ES-I3 (cell line): Measurements from ENCODE around the gene ORAI2.
"Not testable (repeated sequence)": the region's sequence is repeated elsewhere in the genome, so short reads cannot be mapped to it uniquely, and the experiment has no call there.

Experiments used
- H3K36me3 ChIP-seq: 2 replicates; pipeline ENCODE4 v1.6.1; 2013; ENCODE audit warnings: mild to moderate bottlenecking, low read length, control low read depth, moderate library complexity; ENCODE audit not compliant: insufficient read depth
- H3K4me1 ChIP-seq: 2 replicates; pipeline ENCODE4 v1.6.1; 2013; ENCODE audit warnings: mild to moderate bottlenecking, control low read depth, low read length; ENCODE audit not compliant: insufficient read depth
- H3K9ac ChIP-seq: 2 replicates; pipeline ENCODE4 v1.6.1; 2013; ENCODE audit warnings: low read depth, mild to moderate bottlenecking, low read length, moderate library complexity
- H3K9me3 ChIP-seq: 2 replicates; pipeline ENCODE4 v1.6.1; 2013; ENCODE audit warnings: mild to moderate bottlenecking, low read length, moderate library complexity; ENCODE audit not compliant: control insufficient read depth, insufficient read depth

Gene ORAI2

DNA sequence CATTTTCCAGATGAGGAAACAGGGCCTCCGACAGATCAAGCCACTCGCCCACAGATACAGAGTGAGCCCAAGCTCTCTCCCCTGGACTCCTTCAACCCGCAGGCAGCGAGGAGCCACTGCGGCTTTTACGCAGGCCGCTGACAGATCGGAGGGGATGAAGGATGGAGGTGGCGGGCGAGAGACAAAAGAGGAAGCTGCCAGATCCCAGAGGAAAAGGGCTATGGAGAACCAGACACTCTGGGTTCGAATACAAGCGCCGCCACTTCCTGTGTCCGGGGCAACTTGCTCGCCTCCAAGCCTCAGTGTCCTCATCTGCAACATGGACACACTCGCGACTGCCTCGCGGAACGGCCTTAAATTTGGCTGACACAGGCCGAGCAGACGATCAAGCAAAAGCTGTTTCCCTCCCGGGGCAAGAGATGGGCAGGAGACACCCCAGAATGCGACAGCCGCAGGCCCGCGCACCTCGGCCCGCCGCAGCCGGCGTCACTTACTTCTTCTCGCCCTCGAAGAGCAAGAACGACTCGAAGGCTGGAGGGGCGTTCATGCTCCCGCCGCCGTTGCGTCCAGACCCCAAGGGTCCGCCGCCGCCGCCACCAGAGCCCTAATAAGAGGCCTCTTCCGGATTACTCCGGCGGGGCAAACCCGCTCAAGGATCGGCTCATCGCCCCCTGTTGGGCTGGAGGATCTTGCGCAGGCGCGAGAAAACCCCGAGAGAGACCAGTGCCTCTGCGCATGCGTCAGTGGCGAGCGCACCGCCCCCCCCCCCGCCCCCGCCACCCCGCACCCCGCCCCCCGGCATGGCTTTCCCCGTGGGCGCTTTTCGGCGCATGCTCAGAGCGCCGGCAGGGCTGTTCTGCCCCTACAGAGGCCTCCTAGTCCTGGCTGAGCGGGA, 45.2 kb downstream of the ORAI2 start, which contains the start of gene POLR2J:
Gene POLR2J (minus strand): TSS at position 609 of the 895 bp plus-strand sequence. CDS start 62 bp downstream, at position 547.
- not testable (repeated sequence) for H3K9me3 ChIP-seq, H3K4me1 ChIP-seq, H3K36me3 ChIP-seq, H3K9ac ChIP-seq

DNA sequence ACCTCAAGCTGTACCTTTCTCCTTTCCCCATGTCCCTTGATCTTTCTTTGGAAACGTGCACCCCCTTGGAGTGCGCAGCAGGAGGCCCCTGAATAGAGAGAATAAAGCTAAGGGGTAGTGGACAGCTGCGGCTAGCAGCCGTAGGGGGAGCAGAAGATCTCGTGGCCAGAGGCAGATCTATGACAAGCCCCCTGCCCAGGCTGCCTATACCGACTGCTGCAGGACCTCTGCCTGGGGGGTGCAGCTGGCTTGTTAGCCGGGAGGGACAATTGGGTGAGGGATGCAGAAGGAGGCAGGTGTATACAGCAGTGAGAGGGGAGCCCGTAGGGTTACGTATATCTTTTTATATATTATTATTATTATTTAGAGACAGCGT, 45.8 kb downstream of the ORAI2 start:
- not testable (repeated sequence) for H3K4me1 ChIP-seq, H3K9ac ChIP-seq, H3K36me3 ChIP-seq, H3K9me3 ChIP-seq

DNA sequence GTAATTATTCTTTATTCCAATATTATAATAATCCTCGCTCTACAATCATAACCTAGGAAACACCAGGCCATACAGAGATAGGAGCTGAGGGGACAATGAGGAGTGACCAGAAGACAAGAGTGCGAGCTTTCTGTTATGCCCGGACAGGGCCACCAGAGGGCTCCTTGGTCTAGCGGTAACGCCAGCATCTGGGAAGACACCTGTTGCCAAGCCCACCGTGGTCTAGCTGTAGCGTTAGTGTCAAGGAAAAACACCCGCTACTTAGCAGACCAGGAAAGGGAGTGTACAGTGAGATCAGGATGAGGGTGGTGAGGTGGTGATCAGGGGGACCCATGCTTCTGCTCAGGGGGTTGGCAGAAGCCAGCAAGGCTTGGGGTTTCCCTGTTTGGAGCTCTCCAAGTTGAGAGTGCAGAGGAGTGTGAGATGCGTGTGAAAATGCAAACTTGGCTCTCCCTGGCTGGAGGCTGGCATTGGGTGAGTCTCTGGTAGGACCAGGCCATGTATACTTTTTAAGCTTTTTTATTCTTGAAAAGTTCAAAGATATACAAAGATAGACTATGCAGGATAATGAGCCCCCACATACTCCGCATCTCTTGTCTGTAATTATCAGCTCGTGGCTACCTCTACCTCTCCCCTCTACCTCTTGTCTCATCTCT, 46.7 kb downstream of the ORAI2 start:
- not testable (repeated sequence) for H3K36me3 ChIP-seq, H3K4me1 ChIP-seq, H3K9ac ChIP-seq, H3K9me3 ChIP-seq

DNA sequence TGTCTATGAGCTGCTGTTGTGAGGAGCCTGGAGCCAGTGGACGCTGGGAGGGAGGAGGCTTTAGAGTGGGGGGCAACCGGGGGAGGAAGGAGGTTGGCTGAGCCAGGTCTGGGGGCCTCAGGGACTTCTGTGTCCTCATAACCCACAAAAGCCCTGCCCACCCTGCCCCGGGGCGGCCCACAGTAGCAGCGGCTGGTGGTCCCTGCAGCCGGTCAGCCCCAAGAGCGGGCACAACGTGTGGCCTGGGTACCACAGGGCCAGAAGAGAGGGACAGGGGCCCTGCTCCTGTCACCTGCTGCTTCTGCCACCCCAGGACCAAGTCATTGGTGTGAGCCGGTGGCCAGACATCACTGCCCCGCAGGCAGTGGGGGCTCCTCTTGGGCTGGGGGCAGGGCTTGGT, 48.6 kb downstream of the ORAI2 start:
- H3K9me3 ChIP-seq, H3K36me3 ChIP-seq, H3K9ac ChIP-seq: not testable (repeated sequence)

DNA sequence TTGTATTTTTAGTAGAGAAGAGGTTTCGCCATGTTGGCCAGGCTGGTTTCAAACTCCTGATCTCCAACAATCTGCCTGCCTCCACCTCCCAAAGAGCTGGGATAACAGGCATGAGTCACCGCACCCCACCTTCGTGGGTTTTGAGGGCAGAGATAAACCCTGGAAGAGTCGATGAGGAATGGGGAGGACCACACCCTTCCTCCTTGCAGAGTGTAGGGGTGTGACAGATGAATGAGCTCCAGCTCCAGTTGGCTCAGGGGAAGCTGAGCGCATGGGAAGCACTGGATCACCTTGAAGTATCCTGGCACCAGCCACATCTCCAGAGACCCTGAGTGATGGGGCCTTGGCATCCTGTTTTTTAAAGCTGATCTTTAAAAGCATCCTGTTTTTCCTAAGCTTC, 50.9 kb downstream of the ORAI2 start:
- not testable (repeated sequence) for H3K9ac ChIP-seq, H3K36me3 ChIP-seq, H3K4me1 ChIP-seq, H3K9me3 ChIP-seq

More for the DNA sequence above, 48.6 kb downstream of the ORAI2 start:
- not testable (repeated sequence) for H3K4me1 ChIP-seq

DNA sequence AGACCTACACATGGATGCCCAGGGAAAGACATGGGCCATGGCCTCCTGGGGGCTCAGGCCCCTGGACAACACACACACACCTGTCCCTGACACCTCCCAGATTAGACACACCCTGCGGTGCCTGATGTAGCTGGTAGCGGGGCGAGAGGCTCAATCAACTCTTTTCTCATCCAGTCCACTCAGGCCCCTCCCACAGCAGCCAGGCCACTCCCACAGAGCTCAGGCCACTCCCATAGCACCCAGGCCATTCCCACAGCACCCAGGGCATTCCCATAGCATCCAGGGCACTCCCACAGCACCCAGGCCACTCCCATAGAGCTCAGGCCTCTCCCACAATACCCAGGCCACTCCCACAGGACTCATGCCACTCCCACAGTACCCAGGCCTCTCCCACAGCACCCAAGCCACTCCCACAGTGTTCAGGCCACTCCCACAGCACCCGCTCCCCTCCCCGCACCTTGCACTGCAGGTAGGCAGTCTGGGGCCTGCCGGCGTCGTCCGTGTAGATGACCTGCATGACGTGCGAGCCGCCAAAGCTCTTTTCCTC, 57.2 kb downstream of the ORAI2 start:
- not testable (repeated sequence) for H3K9me3 ChIP-seq, H3K4me1 ChIP-seq, H3K36me3 ChIP-seq, H3K9ac ChIP-seq

DNA sequence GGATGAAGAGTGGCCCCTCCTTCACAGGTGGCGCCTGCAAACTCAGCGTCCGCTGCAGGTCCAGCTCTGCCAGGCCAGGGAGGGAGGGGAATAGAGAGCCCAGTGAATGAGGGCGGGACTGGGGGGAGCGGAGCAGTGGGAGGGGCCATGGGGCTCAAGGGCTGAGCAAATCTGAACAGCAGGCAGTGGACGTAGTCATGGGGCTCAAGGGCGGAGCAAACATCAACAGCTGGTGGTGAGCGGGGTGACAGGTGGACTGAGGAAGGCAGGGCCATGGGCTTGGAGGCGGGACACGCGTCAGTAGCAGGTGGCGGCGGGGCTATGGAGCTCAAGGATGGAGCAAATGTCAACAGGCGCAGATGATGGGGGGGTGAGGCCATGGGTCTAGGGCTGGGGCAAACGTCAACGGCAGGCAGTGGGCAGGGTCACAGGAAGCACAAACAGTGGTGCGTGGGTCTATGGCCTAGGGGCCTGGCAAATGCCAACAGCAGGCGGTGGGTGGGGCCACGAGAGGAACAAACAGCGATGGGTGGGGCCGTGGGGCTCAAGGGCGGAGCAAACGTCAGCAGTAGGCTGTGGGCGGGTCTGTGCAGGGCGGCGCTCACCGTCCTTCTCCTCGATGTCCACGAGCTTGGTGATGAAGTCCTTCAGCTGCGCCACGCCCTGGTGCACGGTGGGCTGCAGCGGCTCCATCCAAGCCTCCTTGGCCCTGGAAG, 60.0 kb downstream of the ORAI2 start:
- not testable (repeated sequence) for H3K36me3 ChIP-seq, H3K9me3 ChIP-seq, H3K9ac ChIP-seq, H3K4me1 ChIP-seq

DNA sequence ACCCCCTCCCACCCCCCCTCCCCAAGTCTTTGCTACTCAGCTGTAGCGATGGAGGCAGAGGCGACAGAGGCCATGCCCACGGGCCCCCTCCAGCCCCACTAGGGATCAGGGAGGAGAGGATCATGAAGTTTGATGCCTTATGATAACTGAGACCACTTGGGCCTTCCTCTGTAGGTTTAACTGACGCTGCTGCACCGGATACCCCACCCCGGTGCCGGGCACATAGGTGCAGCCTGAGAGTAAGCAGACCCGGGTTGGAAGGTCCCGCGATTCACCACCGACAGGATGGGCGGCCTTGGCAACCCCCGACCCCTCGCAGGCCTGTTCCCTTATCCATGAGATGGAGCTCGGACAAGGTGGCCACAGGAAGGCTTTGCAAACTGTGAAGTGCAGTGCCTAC, 60.7 kb downstream of the ORAI2 start:
- H3K36me3 ChIP-seq, H3K9me3 ChIP-seq, H3K9ac ChIP-seq, H3K4me1 ChIP-seq: not testable (repeated sequence)

DNA sequence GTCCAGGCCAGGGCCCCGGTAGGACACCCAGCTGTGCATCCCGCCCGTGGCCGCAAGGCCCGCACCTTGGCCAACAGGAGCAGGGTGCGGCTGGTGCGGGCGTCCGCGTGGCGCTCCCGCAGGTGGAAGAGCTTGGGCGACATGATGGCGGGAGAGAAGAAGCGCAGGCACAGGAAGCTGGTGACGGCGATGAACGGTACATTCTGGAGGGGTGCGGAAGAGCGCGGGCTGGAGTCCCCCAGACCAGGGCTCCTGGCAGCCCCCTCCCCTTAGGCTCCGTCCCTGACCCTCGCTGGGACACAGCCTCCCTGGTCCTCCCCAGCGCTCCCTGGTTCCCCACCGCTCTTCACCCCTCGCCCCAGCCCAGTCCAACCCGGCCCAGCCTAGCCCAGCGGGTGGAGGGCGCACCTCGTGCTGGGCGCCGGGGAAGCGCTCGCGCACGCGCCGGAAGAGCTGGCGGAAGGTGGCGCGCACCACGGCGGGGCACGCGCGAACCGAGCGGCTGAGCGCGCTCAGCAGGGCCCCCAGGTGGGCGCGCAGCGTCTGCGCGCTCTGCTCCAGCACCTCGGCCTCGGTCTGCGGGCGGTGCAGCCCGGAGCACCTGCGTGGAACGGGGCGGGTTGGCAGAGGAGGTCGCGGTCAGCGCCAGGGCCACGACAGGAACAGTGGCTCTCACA, 61.2 kb downstream of the ORAI2 start:
- H3K36me3 ChIP-seq, H3K9ac ChIP-seq, H3K4me1 ChIP-seq, H3K9me3 ChIP-seq: not testable (repeated sequence)

DNA sequence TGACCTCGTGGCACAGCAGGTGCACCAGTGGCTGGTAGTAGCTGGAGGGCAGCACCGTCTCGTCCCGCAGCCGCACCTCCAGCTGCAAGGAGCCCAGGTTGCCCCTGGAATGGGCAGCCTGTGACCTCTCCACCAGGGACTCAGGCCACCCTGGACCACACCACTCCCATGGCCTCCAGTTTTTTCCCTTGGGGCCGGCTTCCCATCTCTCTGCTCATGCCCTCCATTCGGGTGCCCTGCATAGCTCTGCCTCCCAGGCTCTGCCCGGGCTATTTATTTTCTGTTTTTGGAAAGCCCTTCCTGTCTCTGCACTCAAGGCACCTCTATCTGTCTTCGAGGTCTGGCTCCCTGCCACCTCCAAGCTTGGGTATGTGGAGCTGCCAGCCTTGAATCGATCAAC, 63.5 kb downstream of the ORAI2 start:
- not testable (repeated sequence) for H3K9ac ChIP-seq, H3K4me1 ChIP-seq, H3K36me3 ChIP-seq, H3K9me3 ChIP-seq

DNA sequence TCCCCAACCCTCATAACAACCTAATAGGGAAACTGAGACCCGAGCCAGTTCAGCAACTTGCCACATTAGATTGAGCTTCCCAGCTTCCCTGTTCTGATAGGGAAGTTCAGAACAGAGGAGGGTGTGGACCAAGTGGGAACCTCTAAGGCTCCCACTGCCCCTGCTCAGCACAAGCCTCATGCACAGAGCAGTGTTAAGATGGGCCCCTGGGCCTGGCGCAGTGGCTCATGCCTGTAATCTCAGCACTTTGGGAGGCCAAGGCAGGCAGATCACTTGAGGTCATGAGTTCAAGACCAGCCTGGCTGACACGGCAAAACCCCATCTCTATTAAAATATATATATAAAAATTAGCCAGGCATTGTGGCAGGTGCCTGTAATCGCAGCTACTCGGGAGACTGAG, 63.9 kb downstream of the ORAI2 start:
- not testable (repeated sequence) for H3K9me3 ChIP-seq, H3K36me3 ChIP-seq, H3K4me1 ChIP-seq, H3K9ac ChIP-seq

DNA sequence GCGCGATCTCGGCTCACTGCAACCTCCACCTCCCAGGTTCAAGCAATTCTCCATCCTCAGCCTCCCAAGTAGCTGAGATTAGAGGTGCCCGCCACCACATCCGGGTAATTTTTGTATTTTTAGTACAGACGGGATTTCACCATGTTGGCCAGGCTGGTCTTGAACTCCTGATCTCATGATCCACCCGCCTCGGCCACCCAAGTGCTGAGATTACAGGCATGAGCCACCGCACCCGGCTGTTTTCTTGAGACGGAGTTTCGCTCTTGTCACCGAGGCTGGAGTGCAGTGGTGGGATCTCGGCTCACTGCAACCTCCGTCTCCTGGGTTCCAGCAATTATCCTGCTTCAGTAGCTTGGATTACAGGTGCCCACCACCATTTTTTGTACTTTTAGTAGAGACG, 64.9 kb downstream of the ORAI2 start:
- not testable (repeated sequence) for H3K9ac ChIP-seq, H3K9me3 ChIP-seq, H3K36me3 ChIP-seq, H3K4me1 ChIP-seq

DNA sequence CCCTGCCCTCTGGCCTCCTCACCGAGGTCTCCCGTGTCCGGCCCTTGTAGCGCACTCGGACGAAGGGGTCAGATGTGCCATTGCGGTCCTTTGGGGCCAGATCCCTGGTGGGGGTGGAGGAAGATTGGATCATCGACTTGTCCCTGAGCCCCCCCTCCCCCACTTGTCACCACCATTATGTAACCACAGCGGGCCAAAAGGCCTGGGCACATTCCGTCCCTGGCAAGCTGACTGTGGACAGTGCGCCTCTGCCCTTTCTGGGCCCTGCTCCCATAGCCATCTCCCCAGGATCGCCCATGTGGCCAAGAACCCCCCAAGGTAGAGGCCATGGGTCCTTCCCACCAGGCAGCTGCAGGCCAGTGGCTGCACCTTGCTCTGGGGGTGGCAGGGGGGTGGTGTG, 69.8 kb downstream of the ORAI2 start:
- H3K9ac ChIP-seq, H3K9me3 ChIP-seq, H3K36me3 ChIP-seq, H3K4me1 ChIP-seq: not testable (repeated sequence)
